Mucosa of descending colon (tissue), 3 donors: ENCODE results near the gene TP53BP2. TPM values are rescaled to one million over a fixed set of nuclear protein-coding genes. Genes with fewer than 3 reads are reported as not detected.

Source experiments
- ATAC-seq: fragments of 200-7000 bp; cut with Tn5 transposase; one replicate; pipeline ENCODE4 v1.9.1; 2020; ENCODE audit warnings: mild to moderate bottlenecking, moderate library complexity
- DNase-seq, 3 donors: peaks; one replicate each; pipeline ENCODE4 v3.0.0-alpha.2; 2020
- H3K36me3 ChIP-seq: fragments of 200-600 bp; one replicate; pipeline ENCODE4 v1.8.0; 2021; ENCODE audit warnings: low read depth, mild to moderate bottlenecking
- H3K4me1 ChIP-seq: fragments of 200-600 bp; one replicate; pipeline ENCODE4 v1.8.0; 2021; ENCODE audit warnings: low read depth, mild to moderate bottlenecking
- H3K4me3 ChIP-seq: fragments of 200-600 bp; one replicate; pipeline ENCODE4 v1.8.0; 2021; ENCODE audit warnings: mild to moderate bottlenecking
- H3K9me3 ChIP-seq: fragments of 200-600 bp; one replicate; pipeline ENCODE4 v1.8.0; 2021; ENCODE audit warnings: mild to moderate bottlenecking
- CTCF ChIP-seq: fragments of 200-600 bp; IDR thresholded peaks from one replicate; pipeline ENCODE4 v1.8.0; 2022; ENCODE audit warnings: antibody characterized with exemption, mild to moderate bottlenecking
- intact Hi-C, 2 donors: fragments of 100-400 bp; cut with DNase I in 1 of 2; cut with micrococcal nuclease in 1 of 2; formaldehyde crosslinking; loops; one replicate each; pipeline versions ENCODE4 v1.11.0 to v1.11.1; 2022; cut with DNase I, micrococcal nuclease
- total RNA-seq, 3 donors: library from RNA; stranded (reverse); fragmentation: NEBNext Ultra II Directional in 2 of 3; extraction: Animal tissue kit (Norgen Biotek cat#: 25700) in 2 of 3; gene quantifications; one replicate each; pipeline versions ENCODE4 v1.2.1 to v1.2.4, GENCODE V29; 2021 to 2023
- donor health status: DM: no; HTN: no; CAD: no; lungs with moderate emphysema.
- donor health status: DM: no; HTN: no; CAD: no.
- donor health status: DM: no; HTN: yes; CAD: no.

The TP53BP2 gene
- total RNA-seq, 3 donors from 2014 or later: 30.6 to 34.5 (median 32.5) TPM

- no peaks in the 10 kb centered on the region for H3K9me3 ChIP-seq
- no peaks in the 10 kb centered on the region for H3K4me1 ChIP-seq
- ATAC-seq: no peak
- no peak overlapping the region for H3K4me3 ChIP-seq
- no peak for TF ChIP-seq CTCF
- intact Hi-C loops: no loop called here
- no peak for DNase-seq
- H3K36me3 ChIP-seq: peaks cover 1% of the 10 kb centered on the region
Measured at GRCh38 chr1:223794136-223794880, 51.4 kb downstream of the TP53BP2 start.

- Histone ChIP-seq H3K36me3 (no peaks in the 10 kb centered on the region), H3K9me3 (no peaks in the 10 kb centered on the region), H3K4me3 (no peak overlapping the region), H3K4me1 (no peaks in the 10 kb centered on the region)
- intact Hi-C loops: no loop called here
- no peak for TF ChIP-seq CTCF
- DNase-seq: no peak
- ATAC-seq: no peak
Measured at GRCh38 chr1:223793716-223794115, 52.0 kb downstream of the TP53BP2 start.

GRCh38 chr1:223792046-223792445 lies 53.7 kb downstream of the TP53BP2 start:
- no peaks in the 10 kb centered on the region for H3K36me3 ChIP-seq

GRCh38 chr1:223788746-223789415 lies 56.9 kb downstream of the TP53BP2 start:
- Histone ChIP-seq H3K36me3 (no peaks in the 10 kb centered on the region), H3K4me3 (no peak overlapping the region), H3K4me1 (no peaks in the 10 kb centered on the region), H3K9me3 (no peaks in the 10 kb centered on the region)
- DNase-seq: no peak
- intact Hi-C loops: no loop called here
- ATAC-seq: no peak
- TF ChIP-seq CTCF: no peak

More at GRCh38 chr1:223792046-223792445, 53.7 kb downstream of the TP53BP2 start:
- Histone ChIP-seq H3K4me3 (no peak overlapping the region), H3K4me1 (no peaks in the 10 kb centered on the region), H3K9me3 (no peaks in the 10 kb centered on the region)
- no peak for ATAC-seq
- no peak for TF ChIP-seq CTCF
- intact Hi-C loops: no loop called here
- no peak for DNase-seq

GRCh38 chr1:223785808-223786207 lies 59.9 kb downstream of the TP53BP2 start:
- ATAC-seq: no peak

More at GRCh38 chr1:223785808-223786207, 59.9 kb downstream of the TP53BP2 start:
- Histone ChIP-seq H3K36me3 (no peaks in the 10 kb centered on the region), H3K9me3 (no peaks in the 10 kb centered on the region), H3K4me1 (no peaks in the 10 kb centered on the region), H3K4me3 (no peak overlapping the region)
- DNase-seq: no peak
- intact Hi-C loops: no loop called here
- no peak for TF ChIP-seq CTCF
